Stimulated activated CD4-positive, alpha-beta T cell treated with anti-CD3 and anti-CD28 coated beads, Interleukin-1b, Interleukin-23, amount 100 ng/mL, for 1 hour (primary cell): Measurements from ENCODE around the gene OR52E8.

ENCODE experiments used
- DNase-seq, 2 donors: peaks; one replicate each; pipeline ENCODE4 v3.0.0-alpha.2; 2020; ENCODE audit warnings: low read depth in 2 of 2

OR52E8 gene

GRCh38 chr11:5857590-5857989 is at the start of gene OR52E8:
TSS of gene OR52E8 (minus strand) at chr11:5857690. CDS start at chr11:5857690, 0 bp downstream.
- DNase-seq, result no peak

GRCh38 chr11:5899534-5899933 is 42.0 kb upstream of the OR52E8 start:
- DNase-seq, result no peak

- DNase-seq, result no peak
These were observed 35.4 kb upstream of the OR52E8 start, which contains the start of gene OR52E5 for GRCh38 chr11:5892908-5893307. TSS of gene OR52E5 (plus strand) at chr11:5893208. CDS start at chr11:5900777, 7,569 bp downstream.

GRCh38 chr11:5891216-5891800 is 33.8 kb upstream of the OR52E8 start:
- DNase-seq, result no peak

GRCh38 chr11:5887661-5888060 is 30.2 kb upstream of the OR52E8 start:
- no peak for DNase-seq

GRCh38 chr11:5887172-5887571 is 29.7 kb upstream of the OR52E8 start:
- no peak for DNase-seq

- DNase-seq, result no peak
These were observed 24.3 kb upstream of the OR52E8 start for GRCh38 chr11:5881756-5882155.

- no peak for DNase-seq
These were observed 22.8 kb upstream of the OR52E8 start, which contains the start of gene OR52E4 for GRCh38 chr11:5880329-5880728. TSS of gene OR52E4 (plus strand) at chr11:5880629. CDS start at chr11:5884293, 3,664 bp downstream.

- no peak for DNase-seq
These were observed 21.1 kb upstream of the OR52E8 start for GRCh38 chr11:5878564-5878963.

- DNase-seq, result no peak
These were observed 8.3 kb upstream of the OR52E8 start for GRCh38 chr11:5865826-5866225.

GRCh38 chr11:5851002-5851401 is 6.5 kb downstream of the OR52E8 start:
- no peak for DNase-seq

GRCh38 chr11:5847711-5848110 is 9.8 kb downstream of the OR52E8 start:
- no peak for DNase-seq

- no peak for DNase-seq
These were observed 10.8 kb downstream of the OR52E8 start for GRCh38 chr11:5846701-5847100.

- no peak for DNase-seq
These were observed 15.7 kb downstream of the OR52E8 start, which contains the start of gene OR52E6 for GRCh38 chr11:5841797-5842196. TSS of gene OR52E6 (minus strand) at chr11:5841897. CDS start at chr11:5841897, 0 bp downstream.

- DNase-seq, result no peak
These were observed 19.8 kb downstream of the OR52E8 start for GRCh38 chr11:5837695-5838094.

GRCh38 chr11:5833446-5833845 is 24.0 kb downstream of the OR52E8 start:
- DNase-seq, result no peak

- DNase-seq, result no peak
These were observed 26.2 kb downstream of the OR52E8 start for GRCh38 chr11:5831196-5831829.

GRCh38 chr11:5818245-5818886 is 39.1 kb downstream of the OR52E8 start:
- DNase-seq, result no peak

GRCh38 chr11:5815534-5815933 is 42.0 kb downstream of the OR52E8 start:
- DNase-seq, result no peak

GRCh38 chr11:5809905-5810795 is 47.3 kb downstream of the OR52E8 start:
- DNase-seq, result no peak

- no peak for DNase-seq
These were observed 48.4 kb downstream of the OR52E8 start for GRCh38 chr11:5809122-5809519.
